GM12878 (cell line): ENCODE results near the gene CLDN19. TPM values are rescaled to one million over a fixed set of nuclear protein-coding genes. Genes with fewer than 3 reads are reported as not detected.

Experiments
- BMI1 ChIP-seq: fragments of 450-650 bp; IDR thresholded peaks from 2 replicates; pipeline ENCODE4 v1.6.1; 2016; ENCODE audit warnings: mild to moderate bottlenecking, moderate library complexity, borderline replicate concordance
- CBX5 ChIP-seq: sonication (generic); IDR thresholded peaks from 2 replicates; pipeline ENCODE4 v1.6.1; 2016; ENCODE audit warnings: low read depth, moderate library complexity, mild to moderate bottlenecking, inconsistent platforms
- HCFC1 ChIP-seq: fragments of 150-350 bp; IDR thresholded peaks from 2 replicates; pipeline ENCODE4 v1.6.1; 2014; ENCODE audit warnings: low read length
- IKZF2 ChIP-seq, 2 experiments: fragments of 450-650 bp; IDR thresholded peaks; 2 replicates each; pipeline ENCODE4 v1.6.1; 2017; ENCODE audit warnings: mild to moderate bottlenecking in 2 of 2, moderate library complexity in 2 of 2
- MYC ChIP-seq: IDR thresholded peaks from 2 replicates; pipeline ENCODE4 v1.6.1; 2011; ENCODE audit warnings: mild to moderate bottlenecking, low read length, moderate library complexity, inconsistent platforms; ENCODE audit not compliant: insufficient read depth, insufficient replicate concordance, insufficient read length, severe bottlenecking
- NFYB ChIP-seq: IDR thresholded peaks from 2 replicates; pipeline ENCODE4 v1.6.1; 2011; ENCODE audit warnings: low read depth, mild to moderate bottlenecking, low read length, improper control_type of control experiment, moderate library complexity; ENCODE audit not compliant: insufficient read depth
- PML ChIP-seq: IDR thresholded peaks from 2 replicates; pipeline ENCODE4 v1.6.1; 2012; ENCODE audit warnings: low read length, inconsistent platforms
- RCOR1 ChIP-seq: conservative IDR thresholded peaks from 2 replicates; pipeline ENCODE4 v1.6.1; 2012; ENCODE audit warnings: low read depth, low read length, improper control_type of control experiment
- SIN3A ChIP-seq: IDR thresholded peaks from 2 replicates; pipeline ENCODE4 v1.6.1; 2012; ENCODE audit warnings: low read depth, low read length, improper control_type of control experiment
- SPI1 ChIP-seq: IDR thresholded peaks from 2 replicates; pipeline ENCODE4 v1.6.1; 2011; ENCODE audit warnings: low read depth, mild to moderate bottlenecking, low read length, moderate library complexity, borderline replicate concordance; ENCODE audit not compliant: insufficient read depth
- YY1 ChIP-seq: IDR thresholded peaks from 2 replicates; pipeline ENCODE4 v1.6.1; 2011; ENCODE audit warnings: low read depth, mild to moderate bottlenecking, low read length
- polyA plus RNA-seq, 11 experiments: library from polyadenylated mRNA; depleted of rRNA in 4 of 11; unstranded in 6 of 11; stranded (reverse) in 5 of 11; fragments of >200 nt; fragmentation: Nextera tagmentation in 4 of 11; fragmentation: Illumina TruSeq in 1 of 11; extraction: Ambion mirVana in 4 of 11; extraction: Trizol in 1 of 11; gene quantifications; 1 replicate in 1 of 11; 2 replicates in 10 of 11; pipeline versions ENCODE4 v1.2.1 to v1.2.3, GENCODE V29; 2011 to 2016; ENCODE audit warnings: inconsistent platforms in 2 of 11, missing spikeins in 2 of 11, low read depth in 1 of 11
- total RNA-seq, 4 experiments: library from RNA; depleted of rRNA in 3 of 4; stranded (reverse); fragments of >200 nt in 3 of 4; fragmentation: Illumina TruSeq in 1 of 4; extraction: Trizol in 1 of 4; gene quantifications; 2 replicates each; pipeline versions ENCODE4 v1.2.1 to v1.2.3, GENCODE V29; 2013 to 2021
- TF ChIP-seq, protein P1 (sequence below): IDR thresholded peaks from 2 replicates; pipeline ENCODE4 v1.6.1; 2012; ENCODE audit warnings: low read length, inconsistent platforms
- TF ChIP-seq, protein P2 (sequence below): fragments of 450-650 bp; IDR thresholded peaks from 2 replicates; pipeline ENCODE4 v1.6.1; 2017; ENCODE audit warnings: low read depth, mild to moderate bottlenecking, moderate library complexity

The CLDN19 gene
- total and polyA plus RNA-seq, 10 of the 15 experiments (the other 5 are each of a cell fraction or from before 2014, with no cell fraction given), result not detected

DNA sequence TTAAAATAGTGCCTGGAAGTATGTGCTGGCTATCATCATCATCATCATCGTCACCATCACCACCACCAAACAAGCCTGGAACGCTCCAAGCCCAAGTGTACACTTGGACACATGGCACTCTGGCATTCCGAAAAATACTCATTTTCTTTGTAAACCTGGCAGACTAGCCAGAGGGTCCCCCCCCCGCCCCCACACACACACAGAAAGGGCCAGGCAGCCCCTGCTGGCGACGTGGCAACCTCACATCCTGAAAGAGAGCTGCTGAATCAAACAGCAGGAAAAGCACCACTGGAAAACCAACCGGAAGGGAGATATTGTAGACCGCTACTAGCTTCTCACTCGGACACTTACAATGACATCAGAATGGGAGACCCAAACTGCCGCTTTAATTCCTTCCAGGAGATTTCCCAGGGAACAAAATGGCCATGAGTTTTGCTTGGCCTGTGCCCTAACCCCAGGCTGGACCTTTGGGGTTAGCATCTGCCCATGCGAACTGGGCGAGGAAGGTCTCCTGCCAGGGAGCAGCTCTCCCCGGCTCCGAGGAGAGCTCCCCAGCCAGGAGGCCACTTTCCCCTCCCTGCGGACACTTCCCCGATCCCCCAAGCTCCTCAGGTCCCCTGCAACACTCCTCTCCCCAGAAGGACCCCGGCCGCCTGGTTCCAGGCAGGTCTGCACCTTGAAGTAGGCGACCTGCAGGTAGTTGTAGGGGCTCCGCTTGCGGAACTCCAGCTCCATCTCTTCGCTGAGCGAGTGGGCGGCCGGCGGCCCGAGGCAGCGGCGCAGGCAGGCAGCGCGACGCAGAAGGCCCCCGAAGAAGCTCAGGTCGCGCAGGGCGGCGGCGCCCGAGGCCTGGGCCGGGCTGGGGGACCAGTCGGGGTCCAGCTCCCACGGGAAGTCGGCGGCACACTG is 26.1 kb upstream of the CLDN19 start (continued):
- TF ChIP-seq CBX5 (no peak), HCFC1 (no peak), SPI1 (no peak), NFYB (no peak), IKZF2 (IDR thresholded peaks at IDR 0.05) (peak; percentile 62 to 70), RCOR1 (0 out of 2 replicates have a peak, but pooled peaks have one; percentile 24), PML (no peak), SIN3A (0 out of 2 replicates have a peak, but pooled peaks have one; percentile 9), MYC (no peak), BMI1 (no peak), YY1 (0 out of 2 replicates have a peak, but pooled peaks have one; percentile 15)
- TF ChIP-seq, protein P1, sequence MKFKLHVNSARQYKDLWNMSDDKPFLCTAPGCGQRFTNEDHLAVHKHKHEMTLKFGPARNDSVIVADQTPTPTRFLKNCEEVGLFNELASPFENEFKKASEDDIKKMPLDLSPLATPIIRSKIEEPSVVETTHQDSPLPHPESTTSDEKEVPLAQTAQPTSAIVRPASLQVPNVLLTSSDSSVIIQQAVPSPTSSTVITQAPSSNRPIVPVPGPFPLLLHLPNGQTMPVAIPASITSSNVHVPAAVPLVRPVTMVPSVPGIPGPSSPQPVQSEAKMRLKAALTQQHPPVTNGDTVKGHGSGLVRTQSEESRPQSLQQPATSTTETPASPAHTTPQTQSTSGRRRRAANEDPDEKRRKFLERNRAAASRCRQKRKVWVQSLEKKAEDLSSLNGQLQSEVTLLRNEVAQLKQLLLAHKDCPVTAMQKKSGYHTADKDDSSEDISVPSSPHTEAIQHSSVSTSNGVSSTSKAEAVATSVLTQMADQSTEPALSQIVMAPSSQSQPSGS, result no peak
- TF ChIP-seq, protein P2, sequence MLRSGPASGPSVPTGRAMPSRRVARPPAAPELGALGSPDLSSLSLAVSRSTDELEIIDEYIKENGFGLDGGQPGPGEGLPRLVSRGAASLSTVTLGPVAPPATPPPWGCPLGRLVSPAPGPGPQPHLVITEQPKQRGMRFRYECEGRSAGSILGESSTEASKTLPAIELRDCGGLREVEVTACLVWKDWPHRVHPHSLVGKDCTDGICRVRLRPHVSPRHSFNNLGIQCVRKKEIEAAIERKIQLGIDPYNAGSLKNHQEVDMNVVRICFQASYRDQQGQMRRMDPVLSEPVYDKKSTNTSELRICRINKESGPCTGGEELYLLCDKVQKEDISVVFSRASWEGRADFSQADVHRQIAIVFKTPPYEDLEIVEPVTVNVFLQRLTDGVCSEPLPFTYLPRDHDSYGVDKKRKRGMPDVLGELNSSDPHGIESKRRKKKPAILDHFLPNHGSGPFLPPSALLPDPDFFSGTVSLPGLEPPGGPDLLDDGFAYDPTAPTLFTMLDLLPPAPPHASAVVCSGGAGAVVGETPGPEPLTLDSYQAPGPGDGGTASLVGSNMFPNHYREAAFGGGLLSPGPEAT, result 0 out of 2 replicates have a peak, but pooled peaks have one; percentile 27
